ENCODE results near the gene DDTL.

DDTL gene

GRCh38 chr22:24006207-24006913 is 39.7 kb downstream of the DDTL start:
- DNase-seq (ENCODE audit: low spot score): no peak

DNA sequence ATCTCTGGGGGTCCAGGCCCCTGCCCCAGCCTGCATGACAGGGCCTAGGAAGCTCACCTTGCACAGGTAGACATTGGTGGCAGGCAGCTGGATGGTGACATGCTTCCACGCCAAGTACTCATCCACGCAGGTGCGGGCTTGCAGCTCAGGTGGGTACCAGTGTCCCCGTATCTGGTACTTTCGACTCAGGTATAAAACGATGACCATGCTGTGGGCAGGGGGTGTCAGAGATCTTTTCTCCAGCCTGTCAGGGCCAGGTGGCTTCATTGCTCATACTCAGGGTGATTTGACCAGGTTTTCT is 40.2 kb downstream of the DDTL start:
- DNase-seq (ENCODE audit: low spot score): no peak

DNA sequence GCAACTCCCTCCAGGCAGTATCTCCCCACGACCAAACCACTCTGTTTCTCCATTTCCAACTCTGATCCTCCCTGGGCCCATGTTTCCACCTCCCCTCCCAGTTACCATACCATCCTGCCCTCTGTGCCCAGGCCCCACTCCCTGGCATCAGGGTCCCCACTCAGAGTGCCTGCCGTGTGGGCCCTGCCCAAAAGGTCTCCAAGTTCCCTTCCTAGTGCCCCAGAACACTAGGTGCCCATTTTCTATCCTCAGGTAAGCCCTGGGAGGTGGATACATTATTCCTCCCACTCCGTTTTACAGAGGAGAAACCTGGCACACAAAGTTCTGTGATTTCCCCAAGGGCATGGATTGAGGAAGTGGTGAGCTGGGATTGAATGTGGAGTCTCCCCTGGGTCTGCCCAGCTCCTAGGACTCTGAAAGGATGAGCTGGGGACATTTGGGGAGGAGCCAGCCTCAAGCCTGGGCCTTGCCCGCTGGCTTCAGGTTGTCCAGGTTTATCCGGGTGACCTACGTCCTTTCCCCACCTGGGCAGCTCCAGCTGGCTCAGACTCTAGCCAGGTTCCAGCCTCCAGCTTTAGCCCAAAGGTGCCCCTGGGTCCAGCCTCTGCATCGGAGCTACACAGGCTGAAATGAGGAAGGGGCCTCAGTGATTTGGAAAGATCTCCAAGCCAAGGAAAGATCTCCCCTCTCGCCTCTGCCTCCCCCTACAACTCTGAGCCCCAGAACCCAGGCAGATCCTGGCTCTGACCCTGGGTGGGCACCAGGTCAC is 40.7 kb downstream of the DDTL start:
- DNase-seq (ENCODE audit: low spot score): no peak

GRCh38 chr22:24008022-24008283 is 41.3 kb downstream of the DDTL start:
- no peak for DNase-seq (ENCODE audit: low spot score)

DNA sequence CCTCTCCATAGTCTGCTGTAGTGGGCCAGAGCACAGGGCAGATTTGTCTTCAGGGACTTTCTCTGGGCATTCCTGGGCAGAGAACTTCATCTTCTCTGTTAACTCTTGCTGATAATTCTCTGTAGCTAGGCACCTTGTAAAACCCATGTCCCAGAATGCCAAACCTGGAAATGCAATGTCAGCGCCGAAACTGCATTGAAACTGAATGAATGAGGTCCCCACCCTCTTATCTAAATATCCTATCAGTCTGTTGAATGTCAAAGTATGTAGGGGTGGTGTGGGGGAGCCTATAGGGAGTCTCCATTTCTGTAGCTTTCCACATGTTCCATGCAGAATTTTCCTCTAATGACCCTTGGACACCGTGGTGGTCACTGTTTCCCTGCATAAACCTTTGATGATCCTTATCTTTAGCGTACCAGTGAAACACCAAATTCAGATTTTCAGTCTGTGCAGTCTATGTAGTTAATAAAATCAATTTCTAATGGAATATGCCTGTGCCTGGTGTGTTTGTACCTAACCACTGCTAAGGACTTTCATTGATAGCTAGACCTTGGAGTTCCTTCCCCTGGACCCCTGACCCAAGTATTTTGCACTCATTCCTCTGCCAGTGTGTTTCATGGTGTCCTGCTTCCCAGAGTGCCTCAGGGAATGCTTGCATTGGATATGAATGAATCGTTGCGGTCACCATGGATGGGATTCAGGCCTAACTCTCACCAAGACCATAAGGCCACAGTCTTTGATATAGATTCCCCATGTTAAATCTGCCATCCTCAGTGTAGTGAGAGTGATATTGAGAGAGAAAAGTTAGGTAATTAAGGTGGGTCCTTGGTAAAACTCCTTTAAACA is 41.9 kb downstream of the DDTL start:
- DNase-seq (ENCODE audit: low spot score): no peak

GRCh38 chr22:24009227-24010017 is 42.7 kb downstream of the DDTL start:
- no peak for DNase-seq (ENCODE audit: low spot score)

GRCh38 chr22:24010018-24010391 is 43.3 kb downstream of the DDTL start:
- no peak for DNase-seq (ENCODE audit: low spot score)

- no peak for DNase-seq (ENCODE audit: low spot score)
These were observed 45.0 kb downstream of the DDTL start for GRCh38 chr22:24011735-24012068.

DNA sequence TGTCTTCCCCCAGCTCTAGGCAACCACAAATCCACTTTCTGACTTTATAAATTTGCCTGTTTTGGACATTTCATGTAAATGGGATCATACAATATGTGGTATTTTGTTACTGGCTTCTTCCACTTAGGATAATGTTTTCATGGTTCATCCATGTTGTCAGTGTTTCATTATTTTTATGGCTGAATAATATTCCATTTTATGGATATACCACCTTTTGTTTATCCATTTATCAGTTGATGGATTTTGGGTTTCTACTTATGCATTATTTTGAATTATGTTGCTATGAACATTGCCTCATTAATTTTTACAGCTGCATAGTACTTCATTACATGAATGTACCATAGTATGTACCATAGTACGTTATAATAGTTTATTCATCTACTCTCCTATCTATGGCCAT is 49.5 kb downstream of the DDTL start:
- no peak for DNase-seq (ENCODE audit: low spot score)

DNA sequence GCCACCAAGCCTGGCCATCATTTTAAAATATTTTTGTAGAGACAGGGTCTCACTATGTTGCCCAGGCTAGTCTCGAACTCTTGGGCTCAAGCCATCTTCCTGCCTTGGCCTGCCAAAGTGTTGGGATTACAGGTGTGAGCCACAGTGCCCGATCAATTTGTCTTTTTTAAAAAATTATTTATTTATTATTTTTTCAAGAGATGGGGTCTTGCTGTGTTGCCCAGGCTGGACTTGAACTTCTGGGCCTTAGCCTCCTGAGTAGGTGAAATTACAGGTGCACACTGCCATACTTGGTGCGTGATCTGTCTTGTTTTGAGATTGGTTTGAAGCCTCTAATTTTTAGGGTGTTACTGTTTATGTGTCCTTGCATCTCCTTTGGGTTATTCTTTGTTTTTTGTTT is 54.6 kb downstream of the DDTL start:
- DNase-seq (ENCODE audit: low spot score): no peak
